HL-60 (cell line): ENCODE measurements around the gene SMAP2.
"Not testable (repeated sequence)": the region's sequence is repeated elsewhere in the genome, so short reads cannot be mapped to it uniquely, and the experiment has no call there.

Experiments used
- DNase-seq, 2 experiments: peaks; one replicate each; pipeline ENCODE4 v3.0.0-alpha.2; 2010 to 2020; ENCODE audit warnings: low read depth in 1 of 2, low spot score in 1 of 2
- H3K27ac ChIP-seq: fragments of 250-450 bp; sonication (Bioruptor Pico); replicated peaks from 2 replicates; pipeline ENCODE4 v1.5.1; 2020; ENCODE audit warnings: mild to moderate bottlenecking, moderate library complexity
- H3K27me3 ChIP-seq: fragments of 250-450 bp; sonication (Bioruptor Pico); 2 replicates; pipeline ENCODE4 v1.5.1; 2021; ENCODE audit warnings: mild to moderate bottlenecking, moderate library complexity; ENCODE audit not compliant: insufficient read depth, poor library complexity, severe bottlenecking
- H3K4me3 ChIP-seq: replicated peaks from 2 replicates; pipeline ENCODE4 v1.5.1; 2011; ENCODE audit warnings: mild to moderate bottlenecking, control low read depth, low read length; ENCODE audit not compliant: insufficient read depth
- GABPA ChIP-seq: IDR thresholded peaks from 2 replicates; pipeline ENCODE4 v1.6.1; 2012; ENCODE audit warnings: low read depth
- POLR2AphosphoS5 ChIP-seq: IDR thresholded peaks from 2 replicates; pipeline ENCODE4 v1.6.1; 2012; ENCODE audit warnings: low read depth
- REST ChIP-seq: IDR thresholded peaks from 2 replicates; pipeline ENCODE4 v1.6.1; 2012; ENCODE audit warnings: low read depth; ENCODE audit not compliant: insufficient replicate concordance
- SPI1 ChIP-seq: IDR thresholded peaks from 2 replicates; pipeline ENCODE4 v1.6.1; 2012; ENCODE audit warnings: low read depth, mild to moderate bottlenecking, borderline replicate concordance
- TF ChIP-seq, protein P1 (sequence below): IDR thresholded peaks from one replicate; pipeline ENCODE4 v1.5.1; 2011; ENCODE audit warnings: low read length, control low read depth, inconsistent platforms; ENCODE audit not compliant: insufficient read depth

The SMAP2 gene

DNA sequence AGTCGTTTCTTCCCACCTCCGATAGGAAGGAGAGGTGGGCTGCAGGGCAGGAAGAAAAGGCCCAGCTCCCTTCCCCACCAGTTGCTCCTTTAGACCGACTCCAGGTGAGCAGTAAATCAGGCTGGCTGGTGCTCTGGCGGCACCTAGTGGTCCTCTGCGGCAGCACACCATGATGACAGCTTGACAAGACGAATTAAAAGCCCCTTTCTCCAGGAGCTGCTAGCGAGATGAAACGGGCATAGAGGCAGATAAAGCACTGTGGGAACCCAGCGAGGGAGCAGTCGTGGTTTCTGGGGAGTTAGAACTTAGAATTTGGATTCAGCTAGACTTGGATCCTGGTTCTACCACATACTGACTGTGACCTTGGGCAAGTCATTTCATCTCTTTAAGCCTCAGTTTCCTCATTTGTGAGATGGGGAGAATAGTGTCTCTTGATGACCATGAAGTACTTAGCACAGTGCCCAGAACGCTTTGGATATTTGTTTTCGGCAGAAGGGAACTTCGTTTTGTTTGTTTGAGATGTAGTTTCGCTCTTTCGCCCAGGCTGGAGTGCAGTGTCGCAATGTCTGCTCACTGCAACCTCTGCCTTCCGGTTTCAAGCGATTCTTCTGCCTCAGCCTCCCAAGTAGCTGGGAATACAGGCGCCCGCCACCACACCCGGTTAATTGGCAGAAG, 34.6 kb upstream of the SMAP2 start:
- peak overlapping the region; percentile 12 for H3K4me3 ChIP-seq
- H3K27me3 ChIP-seq = no peaks in the 10 kb centered on the region
- DNase-seq = peak; percentile 52 to 84
- no peak for TF ChIP-seq SPI1
- TF ChIP-seq, protein P1, sequence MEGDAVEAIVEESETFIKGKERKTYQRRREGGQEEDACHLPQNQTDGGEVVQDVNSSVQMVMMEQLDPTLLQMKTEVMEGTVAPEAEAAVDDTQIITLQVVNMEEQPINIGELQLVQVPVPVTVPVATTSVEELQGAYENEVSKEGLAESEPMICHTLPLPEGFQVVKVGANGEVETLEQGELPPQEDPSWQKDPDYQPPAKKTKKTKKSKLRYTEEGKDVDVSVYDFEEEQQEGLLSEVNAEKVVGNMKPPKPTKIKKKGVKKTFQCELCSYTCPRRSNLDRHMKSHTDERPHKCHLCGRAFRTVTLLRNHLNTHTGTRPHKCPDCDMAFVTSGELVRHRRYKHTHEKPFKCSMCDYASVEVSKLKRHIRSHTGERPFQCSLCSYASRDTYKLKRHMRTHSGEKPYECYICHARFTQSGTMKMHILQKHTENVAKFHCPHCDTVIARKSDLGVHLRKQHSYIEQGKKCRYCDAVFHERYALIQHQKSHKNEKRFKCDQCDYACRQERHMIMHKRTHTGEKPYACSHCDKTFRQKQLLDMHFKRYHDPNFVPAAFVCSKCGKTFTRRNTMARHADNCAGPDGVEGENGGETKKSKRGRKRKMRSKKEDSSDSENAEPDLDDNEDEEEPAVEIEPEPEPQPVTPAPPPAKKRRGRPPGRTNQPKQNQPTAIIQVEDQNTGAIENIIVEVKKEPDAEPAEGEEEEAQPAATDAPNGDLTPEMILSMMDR = peak; percentile 99
- no peak overlapping the region for H3K27ac ChIP-seq

DNA sequence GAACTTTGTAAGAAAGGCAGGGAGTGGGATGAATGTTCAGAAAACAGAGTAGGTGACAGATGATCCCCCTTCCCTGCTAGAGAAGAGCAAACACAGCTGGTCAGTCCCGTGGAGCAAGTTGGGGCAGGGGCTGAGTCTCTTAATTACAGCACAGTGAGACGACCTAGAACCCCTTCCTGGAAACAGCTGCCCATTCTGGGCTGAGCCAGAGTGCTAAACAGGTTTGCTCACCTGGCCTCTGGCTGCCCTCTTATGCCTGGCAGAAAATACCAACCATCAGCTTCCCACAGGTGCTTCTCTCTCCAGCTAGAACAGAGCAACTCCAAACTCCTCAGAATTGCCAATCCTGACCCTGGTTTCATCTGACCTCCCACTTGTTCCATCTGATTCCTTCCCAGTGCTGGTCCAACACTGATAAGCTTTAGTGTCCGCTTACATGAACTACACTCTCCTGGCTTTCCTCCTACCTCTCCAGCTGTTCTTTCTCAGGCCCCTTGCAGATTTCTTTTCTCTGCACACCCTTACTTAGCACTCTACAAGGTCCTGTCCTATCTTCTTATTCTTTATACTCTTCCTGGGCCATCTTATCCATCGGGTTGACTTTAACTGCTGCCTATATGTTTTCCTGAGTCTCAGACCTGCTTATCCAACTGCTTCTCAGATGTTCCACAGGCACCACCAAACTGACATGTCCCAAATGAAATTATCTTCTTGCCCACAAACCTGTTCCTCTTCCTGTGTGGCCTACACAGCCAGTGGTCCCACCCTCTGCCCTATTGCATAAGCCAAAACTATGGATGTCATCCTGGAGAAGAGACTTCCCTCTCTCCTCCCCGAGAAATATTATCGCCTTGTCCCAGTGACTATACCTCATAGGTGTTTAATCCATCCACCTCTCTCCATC, 33.9 kb upstream of the SMAP2 start:
- Histone ChIP-seq H3K4me3 (no peak overlapping the region), H3K27me3 (no peaks in the 10 kb centered on the region), H3K27ac (no peak overlapping the region)
- TF ChIP-seq SPI1 = peak; percentile 39; the same call in 1 of the 2 replicates
- TF ChIP-seq, protein P1 = no peak
- peak; percentile 49 to 59 for DNase-seq

GRCh38 chr1:40341491-40342380, 31.8 kb upstream of the SMAP2 start:
- no peak for TF ChIP-seq REST
- TF ChIP-seq, protein P1 = no peak
- no peak for TF ChIP-seq GABPA
- TF ChIP-seq SPI1 = no peak
- no peak for TF ChIP-seq POLR2AphosphoS5
- DNase-seq = no peak
- no peak overlapping the region for H3K27ac ChIP-seq
- H3K27me3 ChIP-seq = no peaks in the 10 kb centered on the region
- H3K4me3 ChIP-seq = no peak overlapping the region

GRCh38 chr1:40342381-40342717, 31.2 kb upstream of the SMAP2 start:
- not testable (repeated sequence) for H3K27me3 ChIP-seq, DNase-seq, H3K4me3 ChIP-seq, H3K27ac ChIP-seq
